ENCODE results near the gene FNBP1L. TPM values are rescaled to one million over a fixed set of nuclear protein-coding genes. Genes with fewer than 3 reads are reported as not detected.

Gene FNBP1L
- total and polyA plus RNA-seq, 12 donors: 10.7 to 41.4 (median 23.8) TPM

- TF ChIP-seq, protein P1, sequence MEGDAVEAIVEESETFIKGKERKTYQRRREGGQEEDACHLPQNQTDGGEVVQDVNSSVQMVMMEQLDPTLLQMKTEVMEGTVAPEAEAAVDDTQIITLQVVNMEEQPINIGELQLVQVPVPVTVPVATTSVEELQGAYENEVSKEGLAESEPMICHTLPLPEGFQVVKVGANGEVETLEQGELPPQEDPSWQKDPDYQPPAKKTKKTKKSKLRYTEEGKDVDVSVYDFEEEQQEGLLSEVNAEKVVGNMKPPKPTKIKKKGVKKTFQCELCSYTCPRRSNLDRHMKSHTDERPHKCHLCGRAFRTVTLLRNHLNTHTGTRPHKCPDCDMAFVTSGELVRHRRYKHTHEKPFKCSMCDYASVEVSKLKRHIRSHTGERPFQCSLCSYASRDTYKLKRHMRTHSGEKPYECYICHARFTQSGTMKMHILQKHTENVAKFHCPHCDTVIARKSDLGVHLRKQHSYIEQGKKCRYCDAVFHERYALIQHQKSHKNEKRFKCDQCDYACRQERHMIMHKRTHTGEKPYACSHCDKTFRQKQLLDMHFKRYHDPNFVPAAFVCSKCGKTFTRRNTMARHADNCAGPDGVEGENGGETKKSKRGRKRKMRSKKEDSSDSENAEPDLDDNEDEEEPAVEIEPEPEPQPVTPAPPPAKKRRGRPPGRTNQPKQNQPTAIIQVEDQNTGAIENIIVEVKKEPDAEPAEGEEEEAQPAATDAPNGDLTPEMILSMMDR (IDR thresholded peaks at IDR 0.05): no peak
- Histone ChIP-seq H3K9me3 (peaks cover 0 to 7% (median 0%) of the 10 kb centered on the region in 11 donors), H3K4me1 (peaks cover 12 to 53% (median 44%) of the 10 kb centered on the region in 9 donors), H3K36me3 (peaks cover 0 to 26% (median 5%) of the 10 kb centered on the region in 9 donors), H3K27ac (peak overlapping the region; percentile 41 to 82 (median 71)), H3K27me3 (no peaks in the 10 kb centered on the region), H3K4me3 (peak overlapping the region in 1 of 10 donors; percentile 8)
- intact Hi-C loops (cut with DNase I): loop anchor here in 5 of 10 donors (5.0 to 10.0 kb wide), 4 partner anchors 62 to 290 kb away; partner anchors contain the start of gene FNBP1L (in 5 of the 5)
- DNase-seq: no peak
- ATAC-seq: peak; percentile 54 to 87 (median 85)
- WGBS, 2 donors: 25 to 35% methylated on average over 7 of the region's 7 CpGs
These were observed 107.3 kb downstream of the FNBP1L start for GRCh38 chr1:93554883-93555872.

DNA sequence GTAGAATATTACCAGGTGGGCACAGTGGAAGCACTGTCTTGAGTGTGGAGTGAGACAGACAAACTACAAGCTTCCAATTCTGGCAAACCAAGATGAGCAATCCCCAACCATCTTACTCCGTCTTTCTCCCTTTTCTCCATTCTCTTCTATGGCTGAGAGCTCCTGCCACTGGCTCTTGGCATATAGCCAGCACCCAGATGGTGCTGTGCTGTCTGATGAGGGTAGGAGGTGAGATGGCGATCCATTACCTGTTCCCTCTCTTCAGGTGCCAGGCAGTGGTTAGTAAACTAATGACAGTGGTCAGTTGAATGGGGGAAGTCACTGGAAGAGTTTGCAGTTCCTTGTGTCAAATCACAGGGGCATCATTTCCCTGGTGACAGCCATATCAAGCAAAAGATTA, 108.4 kb downstream of the FNBP1L start:
- Histone ChIP-seq H3K4me1 (peaks cover 12 to 52% (median 44%) of the 10 kb centered on the region in 9 donors), H3K27me3 (no peaks in the 10 kb centered on the region), H3K4me3 (no peak overlapping the region), H3K27ac (peak overlapping the region; percentile 6 to 82 (median 68)), H3K36me3 (peaks cover 0 to 26% (median 9%) of the 10 kb centered on the region in 9 donors), H3K9me3 (peaks cover 0 to 7% (median 0%) of the 10 kb centered on the region in 11 donors)
- TF ChIP-seq, protein P1 (IDR thresholded peaks at IDR 0.05): no peak
- DNase-seq (no peak), ATAC-seq (no peak)
- 91 to 96% methylated on average over 2 of the region's 2 CpGs for WGBS, 2 donors
- intact Hi-C loops (cut with DNase I): loop anchor here in 4 of 10 donors (5.0 to 10.0 kb wide), 4 partner anchors 61 to 289 kb away; partner anchors contain the start of gene FNBP1L (in 4 of the 4)

DNA sequence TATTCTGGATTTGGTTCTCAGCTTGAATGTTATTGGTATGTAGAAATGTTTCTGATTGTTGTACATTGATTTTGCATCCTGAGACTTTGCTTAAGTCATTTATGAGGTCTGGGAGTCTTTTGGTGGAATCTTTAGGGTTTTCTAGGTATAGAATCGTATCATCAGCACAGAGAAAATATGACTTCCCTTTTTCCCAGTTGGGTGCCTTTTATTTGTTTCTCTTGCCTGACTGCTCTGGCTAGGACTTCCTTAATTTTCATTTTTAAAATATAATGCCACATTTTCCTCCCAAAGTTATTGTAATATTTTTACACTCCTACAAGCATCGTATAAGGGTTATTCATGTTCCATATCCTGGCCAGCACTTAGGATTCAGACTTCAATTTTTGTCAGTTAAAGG, 111.1 kb downstream of the FNBP1L start:
- Histone ChIP-seq H3K36me3 (peaks cover 0 to 53% (median 9%) of the 10 kb centered on the region in 9 donors), H3K27me3 (no peaks in the 10 kb centered on the region), H3K4me3 (no peak overlapping the region), H3K27ac (no peak overlapping the region), H3K4me1 (peaks cover 4 to 26% (median 21%) of the 10 kb centered on the region in 9 donors), H3K9me3 (peaks cover 0 to 7% (median 0%) of the 10 kb centered on the region in 11 donors)
- intact Hi-C loops (cut with DNase I): loop anchor here in 4 of 10 donors (5.0 to 10.0 kb wide), 4 partner anchors 58 to 286 kb away; partner anchors contain the start of gene FNBP1L (in 4 of the 4)
- ATAC-seq (no peak), DNase-seq (no peak)
- TF ChIP-seq, protein P1 (IDR thresholded peaks at IDR 0.05): no peak
- 89% methylated on average over 2 of the region's 2 CpGs for WGBS, 2 donors

- no peaks in the 10 kb centered on the region for H3K27me3 ChIP-seq
- TF ChIP-seq, protein P1 (IDR thresholded peaks at IDR 0.05): no peak
- peaks cover 0 to 59% (median 9%) of the 10 kb centered on the region in 9 donors for H3K36me3 ChIP-seq
- peaks cover 0 to 7% (median 0%) of the 10 kb centered on the region in 11 donors for H3K9me3 ChIP-seq
- no peak for DNase-seq
- peaks cover 0 to 20% (median 15%) of the 10 kb centered on the region in 9 donors for H3K4me1 ChIP-seq
- no peak overlapping the region for H3K4me3 ChIP-seq
- no peak for ATAC-seq
- intact Hi-C loops (cut with DNase I): loop anchor here in 6 of 10 donors (5.0 to 10.0 kb wide), 7 partner anchors 55 to 285 kb away; partner anchors contain the start of gene FNBP1L (in 4 of the 6)
- H3K27ac ChIP-seq: no peak overlapping the region
These were observed 111.8 kb downstream of the FNBP1L start for GRCh38 chr1:93559695-93560094.
